MM.1S (cell line): ENCODE measurements around the gene TAS1R2.

Experiments used
- CTCF ChIP-seq: fragments of 300-600 bp; sonication (generic); IDR thresholded peaks from 2 replicates; pipeline ENCODE4 v1.5.1; 2016; ENCODE audit warnings: antibody characterized with exemption, low read length, mixed read lengths
- EZH2phosphoT487 ChIP-seq: fragments of 300-600 bp; sonication (generic); IDR thresholded peaks from 2 replicates; pipeline ENCODE4 v1.6.1; 2018; ENCODE audit warnings: antibody characterized with exemption, low read length

GRCh38 chr1:18872071-18872611, 12.7 kb upstream of the TAS1R2 start:
- no peak for TF ChIP-seq CTCF
- no peak for TF ChIP-seq EZH2phosphoT487
